ENCODE data around the gene DCTD.
"Not testable (repeated sequence)": the region's sequence is repeated elsewhere in the genome, so short reads cannot be mapped to it uniquely, and the experiment has no call there.

DCTD gene

DNA sequence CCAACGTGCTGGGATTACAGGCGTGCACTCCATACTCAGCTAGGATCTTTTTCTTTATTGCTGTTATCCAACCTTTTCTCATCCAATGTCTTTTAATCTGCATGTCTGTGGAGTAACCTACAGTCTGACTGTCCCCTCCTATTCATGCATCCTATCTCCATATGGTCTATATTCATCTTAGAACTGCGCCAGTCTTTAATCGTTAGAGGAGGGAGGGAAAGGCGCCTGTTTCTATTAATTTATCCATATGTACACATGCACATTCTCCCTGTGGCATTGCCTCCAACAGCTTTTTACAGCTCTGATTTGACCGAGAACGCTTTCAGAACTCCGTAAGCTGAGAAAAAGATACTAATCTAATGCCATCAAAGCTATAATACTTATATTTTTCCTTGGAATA lies 9.8 kb downstream of the DCTD start:
- no peaks in the 10 kb centered on the region for H3K9me3 ChIP-seq (ENCODE audit: control insufficient read depth, insufficient read depth, low read length)
- no CpG with 5 or more reads among the region's 8 CpGs for WGBS (ENCODE audit: insufficient coverage, insufficient read length)
- no peak overlapping the region for H3K27ac ChIP-seq (ENCODE audit: low read length)
- DNase-seq (ENCODE audit: low read depth, low spot score): no peak
- H3K27me3 ChIP-seq (ENCODE audit: control insufficient read depth, insufficient read depth, low read length): no peaks in the 10 kb centered on the region
- H3K36me3 ChIP-seq (ENCODE audit: control insufficient read depth, insufficient read depth, low read length): no peaks in the 10 kb centered on the region
- no peak overlapping the region for H3K4me3 ChIP-seq (ENCODE audit: low read length)
- H3K4me1 ChIP-seq (ENCODE audit: control insufficient read depth, insufficient read depth, low read length): no peaks in the 10 kb centered on the region

DNA sequence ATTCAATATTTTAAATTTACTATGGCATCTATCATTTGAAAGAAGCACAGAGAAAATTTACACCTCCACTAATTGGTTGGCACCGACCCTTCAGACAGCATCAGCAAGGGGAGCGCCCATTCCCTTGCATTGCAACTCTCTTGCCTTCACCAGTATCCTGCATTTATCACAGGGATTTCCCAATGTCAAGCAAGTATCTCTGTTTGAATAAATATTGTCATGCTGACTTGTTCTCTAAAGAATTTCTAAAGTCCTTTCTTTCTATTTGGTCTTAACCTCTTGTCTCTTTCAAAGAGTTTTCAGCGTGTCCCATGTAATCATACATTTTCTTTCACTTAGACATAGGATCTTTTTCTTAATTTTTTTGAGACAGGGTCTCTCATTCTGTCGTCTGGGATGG lies 10.4 kb downstream of the DCTD start:
- Histone ChIP-seq H3K36me3 (ENCODE audit: control insufficient read depth, insufficient read depth, low read length) (no peaks in the 10 kb centered on the region), H3K27me3 (ENCODE audit: control insufficient read depth, insufficient read depth, low read length) (no peaks in the 10 kb centered on the region), H3K4me3 (ENCODE audit: low read length) (no peak overlapping the region), H3K9me3 (ENCODE audit: control insufficient read depth, insufficient read depth, low read length) (no peaks in the 10 kb centered on the region), H3K4me1 (ENCODE audit: control insufficient read depth, insufficient read depth, low read length) (no peaks in the 10 kb centered on the region), H3K27ac (ENCODE audit: low read length) (no peak overlapping the region)
- no CpG with 5 or more reads among the region's 4 CpGs for WGBS (ENCODE audit: insufficient coverage, insufficient read length)
- DNase-seq (ENCODE audit: low read depth, low spot score): no peak

DNA sequence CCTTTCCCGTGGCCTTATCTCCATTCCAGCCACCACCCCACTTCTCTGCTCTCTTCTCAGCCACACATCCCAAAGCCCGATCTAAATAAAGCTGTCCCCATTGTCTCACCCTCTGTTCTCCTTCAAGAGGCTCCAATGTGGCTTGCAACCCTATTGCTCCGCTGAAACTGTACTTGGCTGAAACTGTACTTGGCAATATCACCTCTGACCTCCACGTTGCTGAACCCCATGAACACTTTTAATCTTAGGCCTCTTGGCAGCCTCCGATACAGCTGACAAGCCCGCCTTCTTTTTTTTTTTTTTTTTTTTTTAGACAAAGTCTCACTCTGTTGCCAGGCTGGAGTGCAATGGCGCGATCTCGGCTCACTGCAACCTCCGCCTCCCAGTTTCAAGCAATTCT lies 12.1 kb downstream of the DCTD start:
- no peak overlapping the region for H3K4me3 ChIP-seq (ENCODE audit: low read length)
- no peaks in the 10 kb centered on the region for H3K4me1 ChIP-seq (ENCODE audit: control insufficient read depth, insufficient read depth, low read length)
- H3K9me3 ChIP-seq (ENCODE audit: control insufficient read depth, insufficient read depth, low read length): no peaks in the 10 kb centered on the region
- H3K27ac ChIP-seq (ENCODE audit: low read length): no peak overlapping the region
- DNase-seq (ENCODE audit: low read depth, low spot score): no peak
- no peaks in the 10 kb centered on the region for H3K27me3 ChIP-seq (ENCODE audit: control insufficient read depth, insufficient read depth, low read length)
- WGBS (ENCODE audit: insufficient coverage, insufficient read length): no CpG with 5 or more reads among the region's 10 CpGs
- no peaks in the 10 kb centered on the region for H3K36me3 ChIP-seq (ENCODE audit: control insufficient read depth, insufficient read depth, low read length)

GRCh38 chr4:182904211-182904761 lies 12.9 kb downstream of the DCTD start:
- H3K27me3 ChIP-seq (ENCODE audit: control insufficient read depth, insufficient read depth, low read length): no peaks in the 10 kb centered on the region
- H3K27ac ChIP-seq (ENCODE audit: low read length): no peak overlapping the region
- H3K36me3 ChIP-seq (ENCODE audit: control insufficient read depth, insufficient read depth, low read length): no peaks in the 10 kb centered on the region
- no peaks in the 10 kb centered on the region for H3K9me3 ChIP-seq (ENCODE audit: control insufficient read depth, insufficient read depth, low read length)
- H3K4me3 ChIP-seq (ENCODE audit: low read length): no peak overlapping the region
- WGBS (ENCODE audit: insufficient coverage, insufficient read length): no CpG with 5 or more reads among the region's 12 CpGs
- no peak for DNase-seq (ENCODE audit: low read depth, low spot score)
- no peaks in the 10 kb centered on the region for H3K4me1 ChIP-seq (ENCODE audit: control insufficient read depth, insufficient read depth, low read length)

DNA sequence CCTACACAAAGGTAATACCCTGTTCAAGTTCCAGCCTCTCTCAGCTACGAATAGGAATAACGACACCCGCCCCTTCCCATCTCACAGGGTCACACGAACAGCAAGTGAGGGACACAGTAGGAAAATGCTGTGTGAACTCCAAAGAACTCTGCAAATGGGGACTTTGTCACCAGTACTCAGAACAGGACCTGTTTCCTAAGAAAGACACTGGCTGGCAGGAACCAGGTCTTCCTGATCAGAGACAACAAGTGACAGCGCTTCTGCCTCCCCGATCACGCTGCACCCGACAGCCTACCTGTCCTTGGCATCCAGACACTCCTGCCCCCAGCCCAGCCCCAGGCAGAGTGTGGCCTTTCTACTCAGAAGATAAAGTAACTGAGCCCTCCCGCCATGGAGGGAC lies 14.2 kb downstream of the DCTD start:
- Histone ChIP-seq H3K36me3 (ENCODE audit: control insufficient read depth, insufficient read depth, low read length) (no peaks in the 10 kb centered on the region), H3K27me3 (ENCODE audit: control insufficient read depth, insufficient read depth, low read length) (no peaks in the 10 kb centered on the region), H3K27ac (ENCODE audit: low read length) (no peak overlapping the region), H3K4me3 (ENCODE audit: low read length) (no peak overlapping the region), H3K9me3 (ENCODE audit: control insufficient read depth, insufficient read depth, low read length) (no peaks in the 10 kb centered on the region), H3K4me1 (ENCODE audit: control insufficient read depth, insufficient read depth, low read length) (no peaks in the 10 kb centered on the region)
- WGBS (ENCODE audit: insufficient coverage, insufficient read length): no CpG with 5 or more reads among the region's 9 CpGs
- no peak for DNase-seq (ENCODE audit: low read depth, low spot score)

DNA sequence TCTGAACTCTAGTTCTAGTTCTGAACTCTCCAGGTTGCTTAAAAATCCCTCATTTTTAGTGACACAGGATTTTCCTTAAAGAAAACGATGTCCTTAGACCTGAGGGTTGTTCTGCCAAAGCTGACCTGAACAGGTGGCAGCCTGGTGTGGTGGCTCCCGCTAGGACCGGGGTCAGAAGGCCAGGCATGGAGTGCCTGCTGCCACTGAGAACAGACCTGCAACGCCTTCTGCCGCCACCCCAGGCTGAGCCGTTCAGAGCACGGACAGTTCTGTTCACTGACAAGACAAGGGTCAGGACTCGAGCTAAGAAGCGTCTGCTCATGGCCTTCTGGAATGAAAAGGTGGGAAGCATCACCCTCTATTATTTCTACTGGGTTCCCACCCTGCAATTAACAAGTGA lies 15.8 kb downstream of the DCTD start:
- Histone ChIP-seq H3K4me3 (ENCODE audit: low read length) (no peak overlapping the region), H3K36me3 (ENCODE audit: control insufficient read depth, insufficient read depth, low read length) (no peaks in the 10 kb centered on the region), H3K4me1 (ENCODE audit: control insufficient read depth, insufficient read depth, low read length) (no peaks in the 10 kb centered on the region), H3K9me3 (ENCODE audit: control insufficient read depth, insufficient read depth, low read length) (no peaks in the 10 kb centered on the region), H3K27me3 (ENCODE audit: control insufficient read depth, insufficient read depth, low read length) (no peaks in the 10 kb centered on the region), H3K27ac (ENCODE audit: low read length) (no peak overlapping the region)
- DNase-seq (ENCODE audit: low read depth, low spot score): no peak
- no CpG with 5 or more reads among the region's 9 CpGs for WGBS (ENCODE audit: insufficient coverage, insufficient read length)

DNA sequence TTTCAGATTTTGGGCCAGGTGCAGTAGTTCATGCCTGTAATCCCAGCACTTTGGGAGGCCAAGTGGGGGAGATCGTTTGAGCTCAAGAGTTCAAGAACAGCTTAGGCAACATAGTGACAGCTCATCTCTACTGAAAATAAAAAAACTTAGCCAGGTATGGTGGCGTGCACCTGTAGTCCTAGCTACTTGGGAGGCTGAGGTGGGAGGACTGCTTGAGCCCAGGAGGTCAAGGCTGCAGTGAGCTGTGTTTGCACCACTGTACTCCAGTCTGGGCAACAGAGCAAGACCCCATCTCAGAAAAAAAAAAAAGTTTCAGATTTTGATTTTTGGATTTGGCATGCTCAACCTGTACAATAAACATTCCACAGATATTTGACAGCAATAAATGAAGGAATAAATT lies 17.2 kb downstream of the DCTD start:
- not testable (repeated sequence) for H3K4me1 ChIP-seq (ENCODE audit: control insufficient read depth, insufficient read depth, low read length); H3K4me3 ChIP-seq (ENCODE audit: low read length); H3K9me3 ChIP-seq (ENCODE audit: control insufficient read depth, insufficient read depth, low read length); H3K36me3 ChIP-seq (ENCODE audit: control insufficient read depth, insufficient read depth, low read length); DNase-seq (ENCODE audit: low read depth, low spot score); H3K27ac ChIP-seq (ENCODE audit: low read length); H3K27me3 ChIP-seq (ENCODE audit: control insufficient read depth, insufficient read depth, low read length)
- no CpG with 5 or more reads among the region's 2 CpGs for WGBS (ENCODE audit: insufficient coverage, insufficient read length)

- H3K9me3 ChIP-seq (ENCODE audit: control insufficient read depth, insufficient read depth, low read length): no peaks in the 10 kb centered on the region
- H3K27me3 ChIP-seq (ENCODE audit: control insufficient read depth, insufficient read depth, low read length): no peaks in the 10 kb centered on the region
- H3K4me1 ChIP-seq (ENCODE audit: control insufficient read depth, insufficient read depth, low read length): no peaks in the 10 kb centered on the region
- H3K36me3 ChIP-seq (ENCODE audit: control insufficient read depth, insufficient read depth, low read length): 0 out of 2 replicates have a peak, but pooled peaks cover 3% of the 10 kb centered on the region
- no CpG with 5 or more reads among the region's 5 CpGs for WGBS (ENCODE audit: insufficient coverage, insufficient read length)
- no peak overlapping the region for H3K27ac ChIP-seq (ENCODE audit: low read length)
- no peak for DNase-seq (ENCODE audit: low read depth, low spot score)
- H3K4me3 ChIP-seq (ENCODE audit: low read length): no peak overlapping the region
Measured at GRCh38 chr4:182898479-182898799, 18.7 kb downstream of the DCTD start.

DNA sequence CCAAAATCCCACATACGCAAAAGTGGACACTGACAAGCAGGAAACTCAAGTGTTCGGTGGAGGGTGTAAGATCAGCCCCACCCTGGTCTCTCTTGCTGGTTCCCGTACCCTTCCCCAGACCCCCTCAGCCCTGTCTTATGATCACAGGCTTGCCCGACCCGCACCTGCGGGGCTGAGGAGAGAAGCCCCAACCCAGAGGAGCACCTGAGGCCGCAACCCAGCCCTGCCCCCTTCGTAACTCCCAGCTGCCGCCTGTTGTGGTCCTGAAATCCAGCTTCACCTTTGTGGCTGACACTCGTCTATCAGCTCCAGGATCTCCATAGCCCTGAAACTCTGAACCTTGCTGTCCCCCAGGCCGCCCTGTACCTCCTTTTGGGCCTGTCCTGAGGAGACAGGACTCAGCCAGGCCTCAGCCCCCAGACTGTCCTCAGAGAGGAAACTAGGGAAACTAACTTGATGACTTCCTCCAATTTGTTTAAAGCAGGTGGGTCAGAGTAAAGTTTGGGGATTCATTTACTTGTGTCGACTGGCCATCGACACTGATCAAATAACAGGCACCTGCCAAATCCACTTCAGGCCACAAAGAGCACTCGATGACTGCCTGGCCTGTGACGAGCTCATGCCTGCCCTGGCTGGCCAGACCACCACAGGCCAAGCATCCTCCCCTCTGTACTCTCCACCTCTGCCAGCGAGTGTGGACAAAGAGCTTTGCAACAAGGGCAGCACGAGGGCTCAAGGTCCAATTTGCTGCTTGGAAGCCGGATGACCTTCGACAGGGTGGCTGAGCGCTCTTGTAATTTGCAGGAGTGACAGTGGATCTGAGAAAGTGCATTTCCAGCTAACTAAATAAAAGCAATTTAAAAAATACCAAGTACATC lies 19.3 kb downstream of the DCTD start:
- Histone ChIP-seq H3K9me3 (ENCODE audit: control insufficient read depth, insufficient read depth, low read length) (no peaks in the 10 kb centered on the region), H3K4me1 (ENCODE audit: control insufficient read depth, insufficient read depth, low read length) (no peaks in the 10 kb centered on the region), H3K27me3 (ENCODE audit: control insufficient read depth, insufficient read depth, low read length) (no peaks in the 10 kb centered on the region), H3K36me3 (ENCODE audit: control insufficient read depth, insufficient read depth, low read length) (0 out of 2 replicates have a peak, but pooled peaks cover 3% of the 10 kb centered on the region), H3K27ac (ENCODE audit: low read length) (no peak overlapping the region), H3K4me3 (ENCODE audit: low read length) (no peak overlapping the region)
- no peak for DNase-seq (ENCODE audit: low read depth, low spot score)
- no CpG with 5 or more reads among the region's 20 CpGs for WGBS (ENCODE audit: insufficient coverage, insufficient read length)

DNA sequence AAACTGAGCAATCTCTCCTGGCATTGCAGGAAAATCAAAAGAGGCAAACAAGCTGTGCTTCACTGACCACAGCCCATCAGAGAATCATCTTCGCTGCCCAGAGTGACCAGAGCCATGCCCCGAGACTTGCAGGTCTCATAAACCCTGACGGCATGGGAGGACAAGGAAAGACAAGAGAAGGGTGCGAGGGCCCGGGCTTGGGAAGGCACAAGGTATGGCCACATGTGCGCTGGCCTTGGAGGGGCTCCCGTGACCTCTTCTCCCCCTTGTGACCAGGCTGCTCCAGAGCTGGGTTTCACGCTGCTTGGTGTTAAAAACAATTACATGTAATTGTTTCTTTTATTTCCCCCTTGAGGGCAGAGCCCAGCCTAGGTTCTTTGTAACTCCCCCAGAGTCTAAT lies 20.8 kb downstream of the DCTD start:
- Histone ChIP-seq H3K27me3 (ENCODE audit: control insufficient read depth, insufficient read depth, low read length) (no peaks in the 10 kb centered on the region), H3K36me3 (ENCODE audit: control insufficient read depth, insufficient read depth, low read length) (0 out of 2 replicates have a peak, but pooled peaks cover 3% of the 10 kb centered on the region), H3K9me3 (ENCODE audit: control insufficient read depth, insufficient read depth, low read length) (no peaks in the 10 kb centered on the region), H3K4me3 (ENCODE audit: low read length) (no peak overlapping the region), H3K27ac (ENCODE audit: low read length) (no peak overlapping the region), H3K4me1 (ENCODE audit: control insufficient read depth, insufficient read depth, low read length) (no peaks in the 10 kb centered on the region)
- WGBS (ENCODE audit: insufficient coverage, insufficient read length): no CpG with 5 or more reads among the region's 8 CpGs
- no peak for DNase-seq (ENCODE audit: low read depth, low spot score)

DNA sequence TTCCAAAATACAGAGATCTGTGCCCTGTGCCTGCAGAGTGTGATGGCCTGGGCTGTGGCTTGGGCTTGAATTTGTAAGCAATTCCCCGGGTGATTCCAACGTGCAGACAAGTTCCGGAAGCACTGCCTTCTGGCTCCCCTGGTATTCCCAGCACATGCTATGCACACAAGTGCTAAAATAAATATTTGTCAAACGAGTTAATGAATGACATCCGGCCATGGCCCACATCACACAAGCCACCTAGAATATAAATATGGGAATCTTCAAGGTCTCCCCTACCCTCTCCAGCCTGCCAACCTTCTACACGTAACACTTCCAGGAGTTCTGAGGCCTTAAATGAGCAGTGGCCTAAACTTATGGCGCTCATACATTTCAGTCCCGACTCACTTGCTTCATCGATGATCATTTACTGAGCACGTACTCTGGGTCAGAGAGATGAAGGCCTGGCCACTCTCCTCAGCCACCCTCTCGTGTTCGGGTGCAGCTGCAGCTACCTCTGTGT lies 21.3 kb downstream of the DCTD start:
- no peak for DNase-seq (ENCODE audit: low read depth, low spot score)
- no CpG with 5 or more reads among the region's 12 CpGs for WGBS (ENCODE audit: insufficient coverage, insufficient read length)
- Histone ChIP-seq H3K27ac (ENCODE audit: low read length) (no peak overlapping the region), H3K4me1 (ENCODE audit: control insufficient read depth, insufficient read depth, low read length) (no peaks in the 10 kb centered on the region), H3K9me3 (ENCODE audit: control insufficient read depth, insufficient read depth, low read length) (no peaks in the 10 kb centered on the region), H3K4me3 (ENCODE audit: low read length) (no peak overlapping the region), H3K36me3 (ENCODE audit: control insufficient read depth, insufficient read depth, low read length) (0 out of 2 replicates have a peak, but pooled peaks cover 3% of the 10 kb centered on the region), H3K27me3 (ENCODE audit: control insufficient read depth, insufficient read depth, low read length) (no peaks in the 10 kb centered on the region)

Measured in iPS DF 6.9 (cell line).